ENCODE data around the gene COX7A1.
"Not testable (repeated sequence)": the region's sequence is repeated elsewhere in the genome, so short reads cannot be mapped to it uniquely, and the experiment has no call there.

Gene COX7A1

GRCh38 chr19:36141039-36141927 lies 11.0 kb downstream of the COX7A1 start:
- DNase-seq (ENCODE audit: low spot score) = peak; percentile 81

DNA sequence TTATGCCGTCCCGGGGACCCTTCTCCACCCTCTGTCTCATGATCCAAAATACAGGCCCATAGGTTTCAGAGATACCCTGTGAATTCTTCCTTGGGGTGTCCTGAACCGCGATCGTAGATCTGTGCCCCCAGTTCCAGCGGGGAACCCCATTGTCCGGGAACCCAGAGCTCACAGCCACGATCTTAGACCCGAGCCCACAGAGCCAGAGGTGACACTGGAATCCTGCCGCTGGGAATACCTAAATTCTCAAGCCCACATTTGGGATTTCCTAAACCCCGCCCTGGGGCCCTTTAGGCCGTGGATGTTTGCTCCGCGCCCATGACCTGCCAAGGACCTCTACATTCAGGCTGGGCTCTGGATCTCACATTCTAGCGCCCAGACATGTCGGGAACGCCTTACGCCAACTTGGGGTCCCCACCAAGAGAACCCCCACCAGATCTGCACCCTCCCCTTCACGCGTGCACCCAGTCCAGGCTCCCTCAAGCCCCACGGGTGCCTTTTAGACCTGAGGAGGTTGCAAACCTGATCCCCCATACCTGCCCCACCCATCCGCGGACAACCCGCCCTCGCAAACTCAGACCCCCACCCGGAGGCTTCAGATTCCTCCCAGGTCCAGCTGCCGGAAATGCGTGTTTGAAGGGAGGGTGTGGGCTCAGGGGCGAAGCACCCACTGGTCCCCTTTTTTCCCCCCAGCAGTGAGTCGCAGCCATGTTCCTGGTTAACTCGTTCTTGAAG lies 11.8 kb downstream of the COX7A1 start:
- peak; percentile 25 for DNase-seq (ENCODE audit: low spot score)

DNA sequence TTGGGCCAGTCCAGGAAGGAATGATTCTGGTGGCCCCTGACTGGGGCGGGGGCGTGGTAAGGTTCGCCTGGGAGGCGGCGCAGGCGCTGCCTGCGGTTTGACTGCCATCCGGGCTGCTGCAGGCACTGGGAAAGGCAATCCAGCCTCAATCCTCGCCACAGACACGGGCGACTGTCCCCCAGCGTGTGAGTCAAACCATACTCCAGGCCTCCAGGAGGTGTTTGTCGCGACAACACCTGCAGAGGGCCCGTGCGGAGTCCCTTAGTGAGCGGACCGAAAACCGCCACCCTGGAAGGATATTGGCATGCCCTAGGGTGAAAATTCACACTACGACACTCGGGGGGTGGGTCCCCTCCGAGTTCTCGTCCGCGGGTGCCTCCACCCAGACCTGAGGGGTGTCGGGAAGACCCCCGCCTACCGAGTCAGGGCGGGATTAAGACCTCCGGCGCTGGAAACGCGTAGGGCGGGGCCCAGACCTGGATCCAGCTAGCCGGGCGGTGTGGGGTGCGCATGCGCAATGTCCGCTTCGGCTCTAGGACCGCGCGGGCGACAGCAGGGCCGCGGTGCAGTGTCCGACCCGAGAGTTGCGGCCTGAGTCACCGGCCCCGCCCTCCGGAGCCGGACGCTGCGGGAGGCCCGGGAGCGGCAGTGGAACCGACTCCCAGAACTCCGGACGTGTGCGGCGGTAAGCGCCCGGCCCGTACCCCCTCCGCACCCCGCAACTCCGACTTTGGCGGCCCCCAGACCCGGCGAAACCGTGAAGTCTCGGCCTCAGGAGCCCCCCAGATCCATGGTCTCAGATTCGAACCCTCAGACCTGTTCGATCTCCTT lies 12.6 kb downstream of the COX7A1 start, which contains the start of gene CAPNS1:
Gene CAPNS1, plus strand, starts transcription at position 594 of the 831 bp plus-strand sequence. CDS start 946 bp downstream, outside the sequence.
- peak; percentile 98 for DNase-seq (ENCODE audit: low spot score)

- DNase-seq (ENCODE audit: low spot score) = no peak
Measured at GRCh38 chr19:36139120-36139472, 13.2 kb downstream of the COX7A1 start.

GRCh38 chr19:36136964-36137686 lies 15.1 kb downstream of the COX7A1 start:
- DNase-seq (ENCODE audit: low spot score) = no peak

DNA sequence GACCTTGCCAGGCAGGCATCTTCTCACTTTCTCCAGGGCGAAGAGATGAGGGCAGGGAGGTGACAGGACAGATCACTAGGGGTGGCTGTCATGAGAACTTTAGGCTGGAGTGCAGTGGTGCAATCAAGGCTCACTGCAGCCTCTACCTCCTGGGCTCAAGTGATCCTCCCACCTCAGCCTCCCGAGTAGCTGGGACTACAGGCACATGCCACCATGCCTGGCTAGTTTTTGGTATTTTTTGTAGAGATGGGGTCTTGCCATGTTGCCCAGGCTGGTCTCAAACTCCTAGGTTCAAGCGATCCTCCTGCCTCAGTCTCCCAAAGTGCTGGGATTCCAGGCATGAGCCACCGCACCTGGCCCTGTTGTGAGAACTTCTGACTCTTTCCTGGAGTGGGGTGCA lies 17.4 kb downstream of the COX7A1 start:
- not testable (repeated sequence) for DNase-seq (ENCODE audit: low spot score)

GRCh38 chr19:36131221-36131620 lies 21.0 kb downstream of the COX7A1 start:
- not testable (repeated sequence) for DNase-seq (ENCODE audit: low spot score)

GRCh38 chr19:36128392-36128736 lies 23.9 kb downstream of the COX7A1 start:
- no peak for DNase-seq (ENCODE audit: low spot score)

- DNase-seq (ENCODE audit: low spot score) = no peak
Measured at GRCh38 chr19:36125557-36125956, 26.7 kb downstream of the COX7A1 start.

DNA sequence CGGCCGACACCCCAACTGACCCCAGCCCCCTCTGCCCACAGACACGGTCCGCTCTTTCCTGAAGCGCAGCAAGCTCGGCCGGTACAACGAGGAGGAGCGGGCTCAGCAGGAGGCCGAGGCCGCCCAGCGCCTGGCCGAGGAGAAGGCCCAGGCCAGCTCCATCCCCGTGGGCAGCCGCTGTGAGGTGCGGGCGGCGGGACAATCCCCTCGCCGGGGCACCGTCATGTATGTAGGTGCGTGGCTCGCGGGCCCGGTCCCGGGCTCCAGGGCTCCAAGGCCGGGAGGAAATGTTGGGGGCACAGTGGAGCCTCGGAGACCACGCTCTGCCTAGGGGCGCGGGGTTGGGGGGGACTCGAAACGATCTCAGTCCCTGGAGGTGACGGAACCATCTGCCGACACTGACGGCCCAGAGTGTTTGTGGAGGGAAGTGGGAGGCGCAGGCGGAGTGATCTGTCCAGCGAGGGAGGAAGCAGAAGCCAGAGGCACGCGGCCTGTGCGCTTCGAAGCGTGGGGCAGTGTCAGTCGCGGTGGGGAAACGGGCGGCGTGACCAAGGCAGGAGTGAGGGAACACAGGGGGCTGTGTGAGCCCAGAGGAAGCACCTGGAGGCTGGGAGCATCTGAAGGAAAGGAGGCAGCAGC lies 30.6 kb downstream of the COX7A1 start:
- DNase-seq (ENCODE audit: low spot score) = no peak

DNA sequence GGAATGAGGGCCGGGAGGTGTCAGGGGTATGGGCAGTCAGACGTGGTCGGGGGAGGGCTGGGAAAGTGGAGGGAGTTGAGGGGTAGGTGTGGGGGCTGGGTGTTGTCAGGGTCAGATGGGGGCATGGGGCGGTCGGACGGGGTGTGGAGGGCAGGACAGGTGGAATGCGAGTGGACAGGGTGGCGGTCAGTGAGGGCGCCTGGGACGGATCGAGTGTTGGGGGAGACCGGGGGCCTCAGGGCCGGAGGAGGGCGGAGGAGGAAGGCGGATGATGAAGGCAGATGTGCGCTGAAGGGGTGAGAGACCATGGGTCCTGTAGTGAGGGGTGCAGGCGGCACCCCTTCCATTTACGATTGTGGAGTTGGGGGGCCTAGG lies 31.3 kb downstream of the COX7A1 start:
- no peak for DNase-seq (ENCODE audit: low spot score)

- no peak for DNase-seq (ENCODE audit: low spot score)
Measured at GRCh38 chr19:36120092-36120983, 31.9 kb downstream of the COX7A1 start.

GRCh38 chr19:36116344-36116637 lies 36.0 kb downstream of the COX7A1 start:
- no peak for DNase-seq (ENCODE audit: low spot score)

DNA sequence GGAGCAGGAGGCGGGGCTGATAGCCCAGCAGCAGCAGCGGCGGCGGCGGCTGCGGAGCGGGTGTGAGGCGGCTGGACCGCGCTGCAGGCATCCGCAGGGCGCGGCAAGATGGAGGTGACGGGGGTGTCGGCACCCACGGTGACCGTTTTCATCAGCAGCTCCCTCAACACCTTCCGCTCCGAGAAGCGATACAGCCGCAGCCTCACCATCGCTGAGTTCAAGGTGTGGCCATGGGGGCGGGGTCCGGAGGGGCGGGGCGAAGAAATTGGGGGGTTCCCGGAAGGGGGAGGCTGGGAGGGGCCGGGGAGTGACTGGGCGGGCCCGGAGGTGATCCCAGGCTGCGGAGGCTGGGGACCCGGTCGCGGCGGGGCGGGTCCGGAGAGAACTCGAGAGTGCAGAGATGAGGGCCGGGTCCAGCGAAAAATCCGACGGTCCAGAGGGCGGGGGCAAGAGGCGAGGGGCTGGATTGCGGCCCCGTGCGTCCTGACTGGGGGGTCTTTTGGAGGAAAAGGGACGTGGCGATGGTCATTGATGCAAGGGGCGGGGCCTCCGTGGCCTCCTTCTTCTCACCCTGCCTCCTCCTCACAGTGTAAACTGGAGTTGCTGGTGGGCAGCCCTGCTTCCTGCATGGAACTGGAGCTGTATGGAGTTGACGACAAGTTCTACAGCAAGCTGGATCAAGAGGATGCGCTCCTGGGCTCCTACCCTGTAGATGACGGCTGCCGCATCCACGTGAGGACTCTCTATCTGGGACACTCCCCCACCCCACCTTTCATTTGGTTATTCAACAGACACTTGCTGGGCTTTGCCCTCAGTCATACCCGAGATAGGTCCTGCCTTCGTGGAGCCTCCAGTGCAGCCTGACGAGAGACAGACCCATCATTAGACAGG lies 36.5 kb downstream of the COX7A1 start, which contains the start of gene TBCB:
Gene TBCB, plus strand, starts transcription at position 16 of the 891 bp plus-strand sequence. Its CDS starts 93 bp downstream, at position 109.
- no peak for DNase-seq (ENCODE audit: low spot score)

DNA sequence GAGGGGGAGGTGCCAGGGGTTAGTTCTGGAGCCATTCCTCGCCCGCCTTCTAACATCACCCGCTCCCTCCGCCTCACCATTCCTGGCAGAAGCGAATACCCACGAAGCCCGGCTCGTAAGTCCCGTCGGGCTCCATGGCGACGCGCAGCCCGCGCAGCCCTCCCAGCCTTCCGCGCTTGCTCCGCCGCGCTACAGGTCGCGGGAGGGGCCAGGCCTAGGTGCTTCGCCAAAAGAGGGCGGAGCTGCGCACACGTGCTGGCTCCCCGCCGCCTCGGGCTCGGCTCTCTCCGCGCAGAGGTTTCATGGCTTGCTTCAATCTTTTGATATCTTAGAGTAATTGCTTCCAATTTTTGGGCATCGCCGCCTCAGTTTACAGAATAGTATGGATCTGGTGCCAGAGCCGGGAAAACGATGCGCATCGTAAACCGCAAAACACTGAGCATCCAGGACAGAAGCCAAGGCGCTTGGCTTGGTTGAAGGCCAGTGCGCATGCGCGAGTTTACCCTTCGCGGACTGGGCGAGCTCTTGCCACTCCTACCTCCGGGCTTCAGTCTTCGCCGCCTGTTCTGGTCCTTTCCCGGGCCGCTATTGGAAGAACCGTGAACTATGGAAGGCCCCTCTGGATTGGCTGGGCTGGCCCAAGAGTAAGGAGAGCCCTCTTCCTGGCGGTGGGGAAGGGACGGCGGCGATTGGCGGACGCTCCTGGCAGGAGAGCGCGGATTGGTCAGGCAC lies 37.4 kb downstream of the COX7A1 start, which contains the start of gene POLR2I:
Gene POLR2I, minus strand, starts transcription at position 155 of the 732 bp plus-strand sequence. Its CDS starts 19 bp downstream, at position 136.
- DNase-seq (ENCODE audit: low spot score) = peak; percentile 100

GRCh38 chr19:36113894-36114720 lies 38.1 kb downstream of the COX7A1 start:
- DNase-seq (ENCODE audit: low spot score) = no peak

- no peak for DNase-seq (ENCODE audit: low spot score)
Measured at GRCh38 chr19:36113425-36113824, 38.8 kb downstream of the COX7A1 start.
